Spleen (tissue), 11 donors: ENCODE data around the gene WFDC6. TPM values are rescaled to one million over a fixed set of nuclear protein-coding genes. Genes with fewer than 3 reads are reported as not detected.

ENCODE experiments used
- DNase-seq: peaks from one replicate; pipeline ENCODE4 v3.0.0-alpha.2; 2020
- H3K27ac ChIP-seq, 8 donors: fragments of 200-600 bp; sonication (generic) in 7 of 8; 1 replicate in 4 of 8; 2 replicates in 4 of 8; pipeline versions ENCODE4 v1.5.0 to v1.8.0; 2016 to 2021; ENCODE audit warnings: inconsistent platforms in 4 of 8, mild to moderate bottlenecking in 4 of 8, moderate library complexity in 1 of 8
- H3K27me3 ChIP-seq, 7 donors: fragments of 200-600 bp; sonication (generic) in 6 of 7; replicated peaks in 1 of 7; 1 replicate in 4 of 7; 2 replicates in 3 of 7; pipeline versions ENCODE4 v1.5.0 to v1.8.0; 2016 to 2021; ENCODE audit warnings: inconsistent platforms in 3 of 7, mild to moderate bottlenecking in 1 of 7
- H3K36me3 ChIP-seq, 6 donors: fragments of 200-600 bp; sonication (generic) in 5 of 6; 1 replicate in 4 of 6; 2 replicates in 2 of 6; pipeline versions ENCODE4 v1.5.0 to v1.8.0; 2016 to 2021; ENCODE audit warnings: inconsistent platforms in 2 of 6
- H3K4me1 ChIP-seq, 6 donors: fragments of 200-600 bp; sonication (generic) in 5 of 6; 1 replicate in 3 of 6; 2 replicates in 3 of 6; pipeline versions ENCODE4 v1.5.0 to v1.8.0; 2016 to 2021; ENCODE audit warnings: inconsistent platforms in 3 of 6
- H3K4me3 ChIP-seq, 8 donors: fragments of 200-600 bp; sonication (generic) in 7 of 8; 1 replicate in 4 of 8; 2 replicates in 4 of 8; pipeline versions ENCODE4 v1.5.0 to v1.8.0; 2016 to 2021; ENCODE audit warnings: inconsistent platforms in 4 of 8, mild to moderate bottlenecking in 4 of 8, moderate library complexity in 2 of 8
- H3K9me3 ChIP-seq, 8 donors: fragments of 200-600 bp; sonication (generic) in 7 of 8; 1 replicate in 4 of 8; 2 replicates in 4 of 8; pipeline versions ENCODE4 v1.5.0 to v1.8.0; 2016 to 2021; ENCODE audit warnings: inconsistent platforms in 4 of 8
- CTCF ChIP-seq, 11 experiments: fragments of 200-600 bp in 7 of 11; fragments of 450-650 bp in 4 of 11; sonication (generic) in 4 of 11; IDR thresholded peaks in 8 of 11; conservative IDR thresholded peaks in 3 of 11; 1 replicate in 7 of 11; 2 replicates in 4 of 11; pipeline versions ENCODE4 v1.4.0 to v1.8.0; 2016 to 2021; ENCODE audit warnings: antibody characterized with exemption in 11 of 11, inconsistent platforms in 4 of 11, mild to moderate bottlenecking in 1 of 11
- POLR2A ChIP-seq, 3 donors: fragments of 450-650 bp; IDR thresholded peaks; one replicate each; pipeline ENCODE4 v1.5.1; 2017; ENCODE audit warnings: antibody characterized with exemption in 3 of 3, mild to moderate bottlenecking in 1 of 3
- POLR2AphosphoS5 ChIP-seq, 3 donors: sonication (generic); formaldehyde crosslinking; IDR thresholded peaks; one replicate each; pipeline ENCODE4 v1.5.1; 2017; ENCODE audit warnings: antibody characterized with exemption in 3 of 3
- WGBS, 5 donors: extraction: QIAGEN DNeasy Blood & Tissue Kit in 3 of 5; methylation state at CpG; one replicate each; pipeline versions ENCODE4 v1.1.5 to v1.1.7; 2013 to 2018; 5-methylcytosine and 5-hydroxymethylcytosine counted together
- intact Hi-C: fragments of 100-400 bp; cut with DNase I; formaldehyde crosslinking; loops from one replicate; pipeline ENCODE4 v1.15.0; 2023; ENCODE audit warnings: low total_unique reads
- polyA plus RNA-seq, 3 donors: library from polyadenylated mRNA; stranded (reverse); fragments of 200-250 nt; gene quantifications; one replicate each; pipeline ENCODE4 v1.2.1, GENCODE V29; 2013
- total RNA-seq, 7 donors: library from RNA; depleted of rRNA in 3 of 7; stranded (reverse); fragments of >200 nt in 3 of 7; fragmentation: NEBNext Ultra II Directional in 4 of 7; extraction: Animal tissue kit (Norgen Biotek cat#: 25700) in 4 of 7; gene quantifications; one replicate each; pipeline versions ENCODE4 v1.1.0 to v1.2.1, GENCODE V29; 2016 to 2021
- donor health status: healthy with polysubstance abuse.
- donor health status: DM: no; HTN: no; CAD: no; lungs with moderate emphysema.
- donor health status: DM: no; HTN: no; CAD: no.
- donor health status: Bipolar disorder and iron deficiency.
- donor health status: healthy.
- donor health status: DM: no; HTN: no; CAD: no.
- donor health status: DM: yes; HTN: yes; CAD: no.

The WFDC6 gene
- total and polyA plus RNA-seq, 10 donors = not detected

- H3K36me3 ChIP-seq = no peaks in the 10 kb centered on the region
- no peaks in the 10 kb centered on the region for H3K4me1 ChIP-seq
- WGBS, 5 donors = 59 to 83% (median 72%) methylated on average over 1 of the region's 1 CpG
- no peak for TF ChIP-seq POLR2A (IDR thresholded peaks at IDR 0.05)
- TF ChIP-seq POLR2AphosphoS5 (IDR thresholded peaks at IDR 0.05) = no peak
- H3K27ac ChIP-seq = no peak overlapping the region
- no peak overlapping the region for H3K4me3 ChIP-seq
- no peak for DNase-seq
- intact Hi-C loops = no loop called here
- peaks cover 0 to 54% (median 9%) of the 10 kb centered on the region in 7 donors for H3K27me3 ChIP-seq
- no peaks in the 10 kb centered on the region for H3K9me3 ChIP-seq
Measured at GRCh38 chr20:45502561-45502960, 36.7 kb downstream of the WFDC6 start.

GRCh38 chr20:45501600-45501999, 37.7 kb downstream of the WFDC6 start:
- WGBS, 5 donors = 49 to 82% (median 73%) methylated on average over 1 of the region's 1 CpG
- Histone ChIP-seq H3K9me3 (no peaks in the 10 kb centered on the region), H3K27me3 (peaks cover 0 to 64% (median 9%) of the 10 kb centered on the region in 7 donors), H3K27ac (no peak overlapping the region), H3K4me1 (no peaks in the 10 kb centered on the region), H3K4me3 (no peak overlapping the region), H3K36me3 (no peaks in the 10 kb centered on the region)
- TF ChIP-seq POLR2AphosphoS5 (IDR thresholded peaks at IDR 0.05) (no peak), CTCF (IDR thresholded peaks at IDR 0.05 in 8 of 11, conservative IDR thresholded peaks at IDR 0.05 in 3 of 11) (no peak), POLR2A (IDR thresholded peaks at IDR 0.05) (no peak)
- intact Hi-C loops = no loop called here
- no peak for DNase-seq

- Histone ChIP-seq H3K27me3 (peaks cover 0 to 68% (median 9%) of the 10 kb centered on the region in 7 donors), H3K4me1 (no peaks in the 10 kb centered on the region), H3K4me3 (no peak overlapping the region), H3K9me3 (no peaks in the 10 kb centered on the region), H3K36me3 (no peaks in the 10 kb centered on the region), H3K27ac (no peak overlapping the region)
- DNase-seq = no peak
- TF ChIP-seq POLR2A (IDR thresholded peaks at IDR 0.05) (no peak), POLR2AphosphoS5 (IDR thresholded peaks at IDR 0.05) (no peak), CTCF (IDR thresholded peaks at IDR 0.05 in 8 of 11, conservative IDR thresholded peaks at IDR 0.05 in 3 of 11) (no peak)
- intact Hi-C loops = no loop called here
- whole genome bisulfite sequencing, 5 donors = 65 to 83% (median 79%) methylated on average over 5 to 6 of the region's 6 CpGs
Measured at GRCh38 chr20:45500022-45500421, 39.3 kb downstream of the WFDC6 start.

GRCh38 chr20:45497971-45498494, 41.2 kb downstream of the WFDC6 start:
- H3K4me1 ChIP-seq = no peaks in the 10 kb centered on the region
- H3K36me3 ChIP-seq = no peaks in the 10 kb centered on the region
- H3K4me3 ChIP-seq = no peak overlapping the region
- intact Hi-C loops = no loop called here
- no peak for DNase-seq
- WGBS, 5 donors = 72 to 90% (median 87%) methylated on average over 3 of the region's 3 CpGs
- H3K27ac ChIP-seq = no peak overlapping the region
- peaks cover 0 to 53% (median 9%) of the 10 kb centered on the region in 7 donors for H3K27me3 ChIP-seq
- no peaks in the 10 kb centered on the region for H3K9me3 ChIP-seq
- TF ChIP-seq POLR2AphosphoS5 (IDR thresholded peaks at IDR 0.05) (no peak), CTCF (IDR thresholded peaks at IDR 0.05 in 8 of 11, conservative IDR thresholded peaks at IDR 0.05 in 3 of 11) (no peak), POLR2A (IDR thresholded peaks at IDR 0.05) (no peak)
